GM18498 (cell line): ENCODE data around the gene ANKRD44.
"Not testable (repeated sequence)": the region's sequence is repeated elsewhere in the genome, so short reads cannot be mapped to it uniquely, and the experiment has no call there.

Experiments
- ATAC-seq: cut with Tn5 transposase; IDR thresholded peaks from one replicate; pipeline ENCODE4 v1.9.1; 2021; ENCODE audit warnings: mild to moderate bottlenecking, moderate library complexity; ENCODE audit not compliant: unreplicated experiment

Gene ANKRD44

GRCh38 chr2:197085665-197086064 is 224.9 kb downstream of the ANKRD44 start:
- ATAC-seq, result no peak

GRCh38 chr2:197081294-197081693 is 229.3 kb downstream of the ANKRD44 start:
- ATAC-seq, result no peak

DNA sequence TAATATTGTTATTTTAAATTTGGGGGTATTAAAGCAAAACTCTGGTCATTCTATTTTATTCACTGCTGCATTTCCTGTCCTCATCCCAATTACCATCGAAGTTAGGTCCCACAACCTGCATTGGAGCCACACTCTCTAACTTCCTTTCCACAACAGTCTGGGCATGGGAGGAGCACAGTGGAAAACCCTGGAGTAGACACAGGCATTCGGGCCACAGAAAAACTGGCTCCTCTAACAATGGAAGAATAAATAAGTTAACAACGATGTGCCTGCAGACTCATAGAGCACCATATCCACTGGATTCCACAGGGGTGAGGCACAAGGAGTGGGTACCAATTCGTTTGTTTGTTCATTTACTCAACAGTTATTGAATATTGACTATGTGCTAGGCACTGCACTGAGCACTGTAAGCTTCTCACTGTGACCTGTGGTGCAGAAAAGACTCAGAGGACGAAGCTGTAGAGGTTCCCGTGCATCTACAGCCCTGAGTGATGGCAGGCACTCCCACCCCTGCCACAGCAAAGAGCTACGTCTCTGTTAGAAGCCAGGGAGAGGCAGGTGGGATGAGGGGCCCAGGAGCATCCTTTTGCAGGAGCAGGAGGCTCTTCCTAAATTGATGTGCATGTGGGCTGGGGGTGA is 229.9 kb downstream of the ANKRD44 start:
- no peak for ATAC-seq

- ATAC-seq, result no peak
Observed at GRCh38 chr2:197079832-197080555, 230.6 kb downstream of the ANKRD44 start.

DNA sequence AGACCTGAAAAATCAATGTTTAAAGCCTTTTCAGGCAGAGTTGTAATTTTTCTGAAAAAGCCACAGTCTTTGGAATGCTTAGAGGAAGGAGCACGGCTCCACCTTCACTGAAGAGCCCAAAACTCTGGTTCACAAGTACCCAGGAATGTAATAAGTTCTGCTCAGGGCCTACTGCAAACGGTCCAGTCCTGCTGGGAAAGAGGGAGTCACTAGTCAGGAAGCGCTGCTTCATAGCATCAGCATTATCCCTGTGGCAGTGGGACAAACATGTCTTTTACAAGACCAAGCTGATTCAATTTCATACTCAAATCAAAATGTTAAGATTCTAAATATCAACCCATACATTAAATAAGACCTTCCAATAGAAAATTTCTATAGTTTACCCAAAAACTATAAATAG is 231.2 kb downstream of the ANKRD44 start:
- no peak for ATAC-seq

GRCh38 chr2:197078535-197078934 is 232.0 kb downstream of the ANKRD44 start:
- ATAC-seq, result no peak

- ATAC-seq, result no peak
Observed at GRCh38 chr2:197077336-197077735, 233.2 kb downstream of the ANKRD44 start.

- ATAC-seq, result no peak
Observed at GRCh38 chr2:197076652-197077051, 233.9 kb downstream of the ANKRD44 start.

DNA sequence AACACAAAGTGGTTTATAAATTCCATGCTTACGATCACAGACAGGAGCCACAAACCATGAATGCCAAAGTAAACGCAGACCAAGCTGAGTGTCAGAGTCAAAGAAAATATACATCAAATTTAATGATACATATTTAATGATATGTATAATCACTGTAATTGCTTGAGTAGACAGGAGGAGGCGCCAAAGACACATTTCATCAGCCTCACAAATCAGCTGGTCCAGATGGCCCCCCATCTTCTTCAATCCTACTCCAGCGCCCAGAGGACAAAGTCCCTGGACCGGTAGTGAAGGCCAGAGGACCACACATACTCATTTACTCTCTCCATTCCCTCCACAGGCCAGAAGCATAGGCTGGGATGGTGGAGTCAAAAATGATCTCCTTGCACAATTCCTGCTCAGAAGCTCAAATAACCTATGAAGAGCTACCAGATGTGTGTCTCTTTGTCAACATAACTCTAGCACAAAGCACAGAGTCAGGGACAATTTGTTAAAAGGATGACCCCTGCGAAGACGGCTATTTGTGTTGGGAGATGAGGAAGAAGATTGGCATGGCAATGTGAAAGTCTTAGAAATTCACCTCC is 234.7 kb downstream of the ANKRD44 start:
- no peak for ATAC-seq

GRCh38 chr2:197075281-197075680 is 235.3 kb downstream of the ANKRD44 start:
- ATAC-seq, result no peak

DNA sequence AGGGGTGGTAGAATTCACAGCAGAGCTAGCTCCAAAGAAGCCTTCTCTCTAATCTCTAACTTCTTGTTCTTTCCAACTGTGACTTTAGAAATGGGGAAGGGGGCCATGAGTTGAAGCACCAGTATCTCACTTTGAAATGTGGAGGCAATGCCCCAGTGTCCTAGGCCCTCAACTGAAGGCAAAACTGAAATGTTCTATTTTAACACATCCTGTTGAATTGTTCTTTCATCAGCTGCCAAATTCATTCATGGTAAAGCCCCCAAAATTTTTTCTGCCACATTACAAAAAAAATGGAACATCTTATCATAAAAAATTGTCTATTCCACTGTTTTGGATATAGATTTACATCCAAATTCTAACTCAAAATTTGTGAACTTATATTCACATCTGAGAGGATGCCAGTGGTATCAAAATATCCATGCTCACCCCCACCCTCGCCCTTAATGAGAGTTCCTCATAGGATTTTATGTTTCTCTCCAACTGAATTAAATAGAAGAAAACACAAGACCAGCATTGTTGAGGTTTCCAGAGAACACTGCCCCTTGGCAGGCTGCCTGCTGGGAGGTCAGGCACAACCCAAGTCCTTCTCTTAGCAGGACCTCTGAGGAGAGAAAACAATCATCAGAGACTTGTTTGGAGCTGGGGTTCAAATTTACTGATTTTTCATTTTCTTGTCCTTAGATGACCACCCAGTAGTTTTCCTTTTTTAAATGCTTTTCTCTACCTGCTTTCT is 236.7 kb downstream of the ANKRD44 start:
- ATAC-seq, result no peak

DNA sequence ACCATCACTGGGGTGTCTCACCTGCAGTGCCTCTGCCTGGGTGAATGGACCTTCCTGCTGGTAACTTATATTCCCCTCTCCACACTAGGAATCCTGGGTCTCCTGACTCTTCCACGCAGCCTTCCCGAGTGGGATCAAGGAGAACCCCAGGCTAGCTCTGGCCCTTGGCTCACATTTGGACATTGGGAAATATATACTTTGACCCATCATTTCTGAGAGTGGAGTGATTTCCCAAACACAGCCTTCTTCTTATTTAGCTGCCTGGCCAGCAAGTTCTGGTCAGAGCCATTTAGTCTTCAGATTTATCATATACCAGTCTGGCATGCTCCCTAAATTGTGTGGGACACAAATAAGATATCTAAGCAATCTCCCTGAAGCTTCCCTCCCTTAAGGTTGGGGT is 237.3 kb downstream of the ANKRD44 start:
- ATAC-seq, result no peak

GRCh38 chr2:197072533-197072932 is 238.0 kb downstream of the ANKRD44 start:
- no peak for ATAC-seq

DNA sequence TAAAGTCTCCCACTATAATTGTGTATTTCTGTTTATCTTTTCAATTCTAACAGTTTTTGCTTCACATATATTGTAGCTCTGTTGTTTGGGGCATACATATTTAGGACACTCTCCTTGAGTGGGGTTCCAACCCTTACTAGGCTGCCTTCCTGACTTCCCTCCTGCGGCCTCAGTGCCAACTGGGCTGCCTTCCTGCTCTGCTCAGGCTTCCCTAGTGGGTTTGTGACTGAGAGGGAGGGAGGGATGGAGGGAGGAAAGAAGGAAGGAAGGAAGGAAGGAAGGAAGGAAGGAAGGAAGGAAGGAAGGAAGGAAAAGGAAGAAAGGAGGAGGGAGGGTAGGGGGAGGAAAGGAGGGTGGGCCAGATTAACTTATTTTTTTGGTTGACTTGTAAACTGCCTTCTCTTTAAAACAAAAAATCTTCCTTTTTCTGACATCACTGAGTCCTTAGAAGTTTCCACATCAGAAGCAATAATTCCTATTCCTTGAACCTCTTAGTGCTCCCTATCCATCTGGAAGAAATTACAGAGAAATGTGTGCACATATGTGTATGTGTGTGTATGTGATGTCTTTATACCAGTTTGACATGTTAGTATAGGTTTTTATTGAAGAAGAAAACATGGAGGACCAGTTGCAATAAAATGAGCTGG is 238.7 kb downstream of the ANKRD44 start:
- no peak for ATAC-seq

DNA sequence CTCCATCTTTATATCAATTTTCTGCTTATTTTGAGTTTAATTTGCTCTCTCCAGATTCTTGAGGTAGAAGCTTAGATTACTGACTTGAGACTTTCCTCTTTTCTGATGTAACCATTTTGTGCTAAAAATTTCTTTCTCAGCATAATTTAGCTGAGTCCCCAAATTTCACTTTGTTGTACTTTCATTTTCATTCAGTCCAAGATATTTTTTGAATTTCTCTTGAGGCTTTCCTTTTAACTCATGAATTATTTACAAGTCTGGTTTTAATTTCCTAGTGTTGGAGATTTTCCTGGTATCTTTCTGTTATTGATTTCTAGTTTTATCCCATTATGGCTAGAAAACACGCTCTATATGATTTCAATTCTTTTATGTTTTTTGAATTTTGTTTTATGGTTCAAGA is 239.4 kb downstream of the ANKRD44 start:
- no peak for ATAC-seq

- ATAC-seq, result no peak
Observed at GRCh38 chr2:197069958-197070357, 240.6 kb downstream of the ANKRD44 start.

DNA sequence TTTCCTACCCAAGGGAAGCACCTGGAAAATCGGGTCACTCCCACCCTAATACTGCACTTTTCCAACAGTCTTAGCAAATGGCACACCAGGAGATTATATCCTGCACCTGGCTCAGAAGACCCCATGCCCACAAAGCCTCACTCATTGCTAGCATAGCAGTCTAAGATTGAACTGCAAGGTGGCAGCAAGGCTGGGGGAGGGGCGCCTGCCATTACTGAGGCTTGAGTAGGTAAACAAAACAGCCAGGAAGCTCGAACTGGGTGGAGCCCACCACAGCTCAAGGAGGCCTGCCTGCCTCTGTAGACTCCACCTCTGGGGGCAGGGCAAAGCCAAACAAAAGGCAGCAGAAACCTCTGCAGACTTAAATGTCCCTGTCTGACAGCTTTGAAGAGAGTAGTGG is 248.0 kb downstream of the ANKRD44 start:
- not testable (repeated sequence) for ATAC-seq

GRCh38 chr2:197059477-197059876 is 251.1 kb downstream of the ANKRD44 start:
- no peak for ATAC-seq

DNA sequence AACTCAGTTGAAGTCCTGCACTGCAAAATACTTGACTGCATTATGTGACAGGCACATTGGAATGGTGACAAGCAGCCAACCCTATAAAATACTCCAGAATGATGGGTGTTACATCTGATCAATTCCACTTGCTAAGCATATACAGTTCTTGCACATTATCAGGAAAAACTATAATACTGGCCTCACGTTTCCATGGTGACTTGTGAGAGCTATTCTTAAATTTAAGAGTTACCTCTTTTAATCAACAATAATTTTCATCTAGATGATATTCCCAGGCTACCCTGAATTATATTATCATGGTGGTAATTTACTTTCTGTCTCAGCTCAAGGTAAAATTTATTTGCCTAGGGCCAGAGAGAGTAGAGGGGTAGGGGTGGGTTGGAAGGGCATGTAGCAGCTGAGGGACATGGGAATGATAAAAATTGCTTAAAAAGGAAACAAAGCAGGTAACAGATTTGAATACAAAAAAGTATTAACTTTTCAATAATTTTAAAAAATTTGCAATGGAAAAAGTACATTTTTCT is 251.7 kb downstream of the ANKRD44 start:
- no peak for ATAC-seq

DNA sequence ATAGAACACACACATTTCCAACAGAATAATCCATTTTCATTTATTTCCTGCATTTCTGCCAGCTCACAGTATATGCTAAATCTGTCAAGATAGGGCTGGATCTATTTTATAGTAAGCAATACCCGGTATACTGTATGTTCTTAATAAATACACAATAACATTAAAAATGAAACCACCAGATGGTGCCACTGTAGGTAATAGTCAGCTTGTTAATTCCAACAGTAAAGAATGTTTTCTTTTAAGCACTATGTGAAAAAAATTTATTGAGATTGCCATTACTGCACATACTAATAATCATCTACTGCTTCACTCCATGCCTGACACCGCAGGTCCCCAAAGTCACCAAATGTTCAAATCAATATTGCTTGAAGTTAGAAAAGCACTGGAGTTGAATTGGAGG is 252.6 kb downstream of the ANKRD44 start:
- no peak for ATAC-seq

- no peak for ATAC-seq
Observed at GRCh38 chr2:197055045-197055444, 255.5 kb downstream of the ANKRD44 start.
